GM12878 (cell line): Measurements from ENCODE around the gene FGGY. TPM values are rescaled to one million over a fixed set of nuclear protein-coding genes. Genes with fewer than 3 reads are reported as not detected.

Source experiments
- ATAC-seq: fragments of 200-7000 bp; cut with Tn5 transposase; 3 replicates; pipeline ENCODE4 v1.9.1; 2020; ENCODE audit warnings: mild to moderate bottlenecking, moderate library complexity
- BruUV-seq: library from RNA; stranded (reverse); fragments of 400-500 nt; replicated peaks from 2 replicates; lab custom pipeline; 2021; lab: Mats Ljungman, UMichigan
- CTCF ChIA-PET: fragments of 300-600 bp; sonication (Branson Sonifier 250); formaldehyde crosslinking; extraction: SDS; loops from one replicate; lab custom pipeline; 2021; ENCODE audit warnings: inconsistent platforms; lab: Yijun Ruan, JAX
- POLR2A ChIA-PET: fragments of 350-600 bp; formaldehyde crosslinking; extraction: SDS; loops from one replicate; lab custom pipeline; 2021; ENCODE audit warnings: inconsistent platforms; lab: Charles Lee
- RAD21 ChIA-PET: fragments of 300-600 bp; sonication (Branson Sonifier 250); formaldehyde crosslinking; loops from one replicate; lab custom pipeline; 2023; ENCODE audit warnings: antibody characterized with exemption; ENCODE audit not compliant: unreplicated experiment; lab: Charles Lee
- SMC1A ChIA-PET: fragments of 300-600 bp; sonication (Branson Sonifier 250); formaldehyde crosslinking; loops from one replicate; lab custom pipeline; 2023; ENCODE audit not compliant: unreplicated experiment, uncharacterized antibody; lab: Charles Lee
- DNase-seq: peaks from one replicate; pipeline ENCODE4 v3.0.0-alpha.2; 2011; ENCODE audit warnings: low read depth, low spot score
- FAIRE-seq: peaks from 3 replicates; lab custom pipeline; 2011; peaks lifted over from hg19 to GRCh38; lab: Jason Lieb, UNC
- H2AFZ ChIP-seq: 2 replicates; pipeline ENCODE4 v1.6.0; 2011; ENCODE audit warnings: low read depth, low read length, control low read depth; ENCODE audit not compliant: control insufficient read depth
- H3K27ac ChIP-seq: 2 replicates; pipeline ENCODE4 v1.5.1; 2011; ENCODE audit warnings: control low read depth; ENCODE audit not compliant: control insufficient read depth, insufficient read depth
- H3K27me3 ChIP-seq, 2 experiments: replicated peaks in 1 of 2; 2 replicates each; pipeline versions ENCODE4 v1.6.0 to v1.6.1; 2011; ENCODE audit warnings: low read length in 1 of 2; ENCODE audit not compliant: control insufficient read depth in 2 of 2, insufficient read depth in 2 of 2
- H3K36me3 ChIP-seq, 2 experiments: 2 replicates each; pipeline ENCODE4 v1.5.1; 2011; ENCODE audit warnings: low read length in 1 of 2; ENCODE audit not compliant: control insufficient read depth in 2 of 2, insufficient read depth in 2 of 2
- H3K4me1 ChIP-seq: 2 replicates; pipeline ENCODE4 v1.6.1; 2011; ENCODE audit warnings: mild to moderate bottlenecking, low read length, moderate library complexity, mixed read lengths; ENCODE audit not compliant: control insufficient read depth, insufficient read depth
- H3K4me2 ChIP-seq: 2 replicates; pipeline ENCODE4 v1.6.0; 2011; ENCODE audit warnings: control low read depth; ENCODE audit not compliant: control insufficient read depth, insufficient read depth
- H3K4me3 ChIP-seq: fragments of 200-600 bp; sonication (generic); 2 replicates; pipeline ENCODE4 v1.5.1; 2016
- H3K79me2 ChIP-seq: 2 replicates; pipeline ENCODE4 v1.6.0; 2011; ENCODE audit warnings: low read length; ENCODE audit not compliant: control insufficient read depth, insufficient read depth
- H3K9ac ChIP-seq: 2 replicates; pipeline ENCODE4 v1.8.0; 2011; ENCODE audit warnings: low read length, control low read depth, mixed read lengths; ENCODE audit not compliant: control insufficient read depth, insufficient read depth
- H3K9me3 ChIP-seq: replicated peaks from 3 replicates; pipeline ENCODE4 v1.5.1; 2011; ENCODE audit warnings: mild to moderate bottlenecking, low read length; ENCODE audit not compliant: control insufficient read depth, insufficient read depth
- H4K20me1 ChIP-seq: 2 replicates; pipeline ENCODE4 v1.6.0; 2011; ENCODE audit not compliant: control insufficient read depth, insufficient read depth
- CREB1 ChIP-seq: IDR thresholded peaks from 2 replicates; pipeline ENCODE4 v1.6.1; 2012; ENCODE audit warnings: low read depth, mild to moderate bottlenecking, inconsistent platforms
- ETV6 ChIP-seq, 2 experiments: fragments of 450-650 bp in 1 of 2; IDR thresholded peaks in 1 of 2; conservative IDR thresholded peaks in 1 of 2; 2 replicates each; pipeline ENCODE4 v1.6.1; 2014; ENCODE audit warnings: antibody characterized with exemption in 1 of 2, borderline replicate concordance in 1 of 2, low read depth in 1 of 2, mild to moderate bottlenecking in 1 of 2, moderate library complexity in 1 of 2
- HCFC1 ChIP-seq: fragments of 150-350 bp; IDR thresholded peaks from 2 replicates; pipeline ENCODE4 v1.6.1; 2014; ENCODE audit warnings: low read length
- HDGF ChIP-seq: fragments of 450-650 bp; IDR thresholded peaks from 2 replicates; pipeline ENCODE4 v1.6.1; 2016; ENCODE audit warnings: antibody characterized with exemption
- MEF2A ChIP-seq: IDR thresholded peaks from 2 replicates; pipeline ENCODE4 v1.6.1; 2011; ENCODE audit warnings: low read depth, mild to moderate bottlenecking, low read length, moderate library complexity; ENCODE audit not compliant: insufficient read depth
- NFYB ChIP-seq: IDR thresholded peaks from 2 replicates; pipeline ENCODE4 v1.6.1; 2011; ENCODE audit warnings: low read depth, mild to moderate bottlenecking, low read length, improper control_type of control experiment, moderate library complexity; ENCODE audit not compliant: insufficient read depth
- NRF1 ChIP-seq: conservative IDR thresholded peaks from 2 replicates; pipeline ENCODE4 v1.6.1; 2011; ENCODE audit warnings: mild to moderate bottlenecking, low read depth, low read length, improper control_type of control experiment
- PML ChIP-seq: IDR thresholded peaks from 2 replicates; pipeline ENCODE4 v1.6.1; 2012; ENCODE audit warnings: low read length, inconsistent platforms
- RAD51 ChIP-seq: fragments of 450-650 bp; IDR thresholded peaks from 2 replicates; pipeline ENCODE4 v1.6.1; 2016; ENCODE audit warnings: moderate library complexity, mild to moderate bottlenecking, inconsistent platforms
- RB1 ChIP-seq: fragments of 450-650 bp; formaldehyde crosslinking; IDR thresholded peaks from 2 replicates; pipeline ENCODE4 v1.6.1; 2017; ENCODE audit warnings: mild to moderate bottlenecking, borderline replicate concordance
- RBBP5 ChIP-seq: fragments of 200-600 bp; sonication (generic); conservative IDR thresholded peaks from 2 replicates; pipeline ENCODE4 v1.6.1; 2016
- SMAD5 ChIP-seq: IDR thresholded peaks from 2 replicates; pipeline ENCODE4 v1.6.1; 2016; ENCODE audit warnings: antibody characterized with exemption, low read depth
- TCF3 ChIP-seq: IDR thresholded peaks from 2 replicates; pipeline ENCODE4 v1.6.1; 2012; ENCODE audit warnings: low read depth, mild to moderate bottlenecking, low read length, borderline replicate concordance; ENCODE audit not compliant: insufficient read depth
- ZNF207 ChIP-seq: fragments of 450-650 bp; IDR thresholded peaks from 2 replicates; pipeline ENCODE4 v1.6.1; 2014; ENCODE audit warnings: antibody characterized with exemption, mild to moderate bottlenecking, borderline replicate concordance
- WGBS: methylation state at CpG from one replicate; pipeline ENCODE4 v1.1.6; 2016; ENCODE audit warnings: low lambda C conversion rate; ENCODE audit not compliant: insufficient replicate concordance, insufficient coverage; ENCODE audit errors: missing lambda C conversion rate; 5-methylcytosine and 5-hydroxymethylcytosine counted together
- in situ Hi-C: fragments of 300-500 bp; cut with MboI; formaldehyde crosslinking; loops from 9 replicates; pipeline ENCODE4 v1.14.3; 2018; ENCODE audit warnings: mixed read lengths
- intact Hi-C: fragments of 100-400 bp; cut with micrococcal nuclease; formaldehyde crosslinking; loops from one replicate; pipeline ENCODE4 v1.14.2; 2022; ENCODE audit not compliant: unreplicated experiment
- polyA plus RNA-seq, 11 experiments: library from polyadenylated mRNA; depleted of rRNA in 4 of 11; unstranded in 6 of 11; stranded (reverse) in 5 of 11; fragments of >200 nt; fragmentation: Nextera tagmentation in 4 of 11; fragmentation: Illumina TruSeq in 1 of 11; extraction: Ambion mirVana in 4 of 11; extraction: Trizol in 1 of 11; gene quantifications; 1 replicate in 1 of 11; 2 replicates in 10 of 11; pipeline versions ENCODE4 v1.2.1 to v1.2.3, GENCODE V29; 2011 to 2016; ENCODE audit warnings: inconsistent platforms in 2 of 11, missing spikeins in 2 of 11, low read depth in 1 of 11
- total RNA-seq, 4 experiments: library from RNA; depleted of rRNA in 3 of 4; stranded (reverse); fragments of >200 nt in 3 of 4; fragmentation: Illumina TruSeq in 1 of 4; extraction: Trizol in 1 of 4; gene quantifications; 2 replicates each; pipeline versions ENCODE4 v1.2.1 to v1.2.3, GENCODE V29; 2013 to 2021
- TF ChIP-seq, protein P1 (sequence below): IDR thresholded peaks from 2 replicates; pipeline ENCODE4 v1.6.1; 2012; ENCODE audit warnings: low read depth, low read length, improper control_type of control experiment
- TF ChIP-seq, protein P2 (sequence below): fragments of 150-350 bp; IDR thresholded peaks from 2 replicates; pipeline ENCODE4 v1.6.1; 2016; ENCODE audit warnings: low read depth, low read length
- TF ChIP-seq, protein P3 (sequence below): IDR thresholded peaks from 2 replicates; pipeline ENCODE4 v1.6.1; 2011; ENCODE audit warnings: low read depth, low read length, improper control_type of control experiment, borderline replicate concordance

Gene FGGY
- total and polyA plus RNA-seq, 10 of the 15 experiments (the other 5 are each of a cell fraction or from before 2014, with no cell fraction given) = 6.2 to 11.9 (median 7.5) TPM

DNA sequence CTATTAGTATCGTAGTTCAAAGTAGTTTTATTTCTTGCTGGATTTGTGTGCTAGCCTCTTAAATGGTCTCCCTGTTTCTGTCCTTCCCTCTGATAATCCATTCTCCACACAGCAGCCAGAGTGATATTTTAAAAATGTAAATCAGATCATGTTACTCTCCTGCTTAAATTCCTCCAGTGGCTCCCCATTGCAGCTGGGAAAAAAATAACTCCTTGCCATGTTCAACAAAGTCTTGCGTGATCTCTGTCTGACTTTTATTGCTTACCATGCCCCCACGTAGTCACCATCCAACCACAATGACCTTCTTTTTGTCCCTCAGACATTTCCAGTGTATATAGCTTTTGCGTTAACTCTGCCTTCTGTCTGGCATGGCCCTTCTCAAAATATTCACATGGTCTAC is 178.8 kb downstream of the FGGY start:
- in situ Hi-C loops = no loop called here
- no peak overlapping the region for H2AFZ ChIP-seq
- ATAC-seq (no peak), DNase-seq (no peak), FAIRE-seq (no peak)
- H3K9ac ChIP-seq = no peak overlapping the region
- no peaks in the 10 kb centered on the region for H3K36me3 ChIP-seq
- CTCF ChIA-PET = no interaction called here
- no peak for TF ChIP-seq HCFC1
- TF ChIP-seq SMAD5 = no peak
- TF ChIP-seq, protein P1, sequence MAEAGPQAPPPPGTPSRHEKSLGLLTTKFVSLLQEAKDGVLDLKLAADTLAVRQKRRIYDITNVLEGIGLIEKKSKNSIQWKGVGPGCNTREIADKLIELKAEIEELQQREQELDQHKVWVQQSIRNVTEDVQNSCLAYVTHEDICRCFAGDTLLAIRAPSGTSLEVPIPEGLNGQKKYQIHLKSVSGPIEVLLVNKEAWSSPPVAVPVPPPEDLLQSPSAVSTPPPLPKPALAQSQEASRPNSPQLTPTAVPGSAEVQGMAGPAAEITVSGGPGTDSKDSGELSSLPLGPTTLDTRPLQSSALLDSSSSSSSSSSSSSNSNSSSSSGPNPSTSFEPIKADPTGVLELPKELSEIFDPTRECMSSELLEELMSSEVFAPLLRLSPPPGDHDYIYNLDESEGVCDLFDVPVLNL = no peak
- TF ChIP-seq NFYB = no peak
- TF ChIP-seq HDGF = no peak
- TF ChIP-seq TCF3 = no peak
- no peak for TF ChIP-seq NRF1
- TF ChIP-seq RB1 = no peak
- no peak for TF ChIP-seq RBBP5
- no peak for TF ChIP-seq MEF2A
- TF ChIP-seq, protein P2, sequence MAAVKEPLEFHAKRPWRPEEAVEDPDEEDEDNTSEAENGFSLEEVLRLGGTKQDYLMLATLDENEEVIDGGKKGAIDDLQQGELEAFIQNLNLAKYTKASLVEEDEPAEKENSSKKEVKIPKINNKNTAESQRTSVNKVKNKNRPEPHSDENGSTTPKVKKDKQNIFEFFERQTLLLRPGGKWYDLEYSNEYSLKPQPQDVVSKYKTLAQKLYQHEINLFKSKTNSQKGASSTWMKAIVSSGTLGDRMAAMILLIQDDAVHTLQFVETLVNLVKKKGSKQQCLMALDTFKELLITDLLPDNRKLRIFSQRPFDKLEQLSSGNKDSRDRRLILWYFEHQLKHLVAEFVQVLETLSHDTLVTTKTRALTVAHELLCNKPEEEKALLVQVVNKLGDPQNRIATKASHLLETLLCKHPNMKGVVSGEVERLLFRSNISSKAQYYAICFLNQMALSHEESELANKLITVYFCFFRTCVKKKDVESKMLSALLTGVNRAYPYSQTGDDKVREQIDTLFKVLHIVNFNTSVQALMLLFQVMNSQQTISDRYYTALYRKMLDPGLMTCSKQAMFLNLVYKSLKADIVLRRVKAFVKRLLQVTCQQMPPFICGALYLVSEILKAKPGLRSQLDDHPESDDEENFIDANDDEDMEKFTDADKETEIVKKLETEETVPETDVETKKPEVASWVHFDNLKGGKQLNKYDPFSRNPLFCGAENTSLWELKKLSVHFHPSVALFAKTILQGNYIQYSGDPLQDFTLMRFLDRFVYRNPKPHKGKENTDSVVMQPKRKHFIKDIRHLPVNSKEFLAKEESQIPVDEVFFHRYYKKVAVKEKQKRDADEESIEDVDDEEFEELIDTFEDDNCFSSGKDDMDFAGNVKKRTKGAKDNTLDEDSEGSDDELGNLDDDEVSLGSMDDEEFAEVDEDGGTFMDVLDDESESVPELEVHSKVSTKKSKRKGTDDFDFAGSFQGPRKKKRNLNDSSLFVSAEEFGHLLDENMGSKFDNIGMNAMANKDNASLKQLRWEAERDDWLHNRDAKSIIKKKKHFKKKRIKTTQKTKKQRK = no peak
- no peak for TF ChIP-seq RAD51
- TF ChIP-seq ZNF207 = no peak
- no peak for TF ChIP-seq ETV6 (conservative IDR thresholded peaks at IDR 0.05 in 1 of 2, IDR thresholded peaks at IDR 0.05 in 1 of 2; ENCODE audit: borderline replicate concordance in 1 of 2, low read depth in 1 of 2)
- TF ChIP-seq, protein P3, sequence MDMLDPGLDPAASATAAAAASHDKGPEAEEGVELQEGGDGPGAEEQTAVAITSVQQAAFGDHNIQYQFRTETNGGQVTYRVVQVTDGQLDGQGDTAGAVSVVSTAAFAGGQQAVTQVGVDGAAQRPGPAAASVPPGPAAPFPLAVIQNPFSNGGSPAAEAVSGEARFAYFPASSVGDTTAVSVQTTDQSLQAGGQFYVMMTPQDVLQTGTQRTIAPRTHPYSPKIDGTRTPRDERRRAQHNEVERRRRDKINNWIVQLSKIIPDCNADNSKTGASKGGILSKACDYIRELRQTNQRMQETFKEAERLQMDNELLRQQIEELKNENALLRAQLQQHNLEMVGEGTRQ = no peak
- TF ChIP-seq CREB1 = no peak
- TF ChIP-seq PML = no peak
- H3K4me3 ChIP-seq = no peak overlapping the region
- SMC1A ChIA-PET = interaction anchor here (0.6 to 1.7 kb wide), 3 partner anchors 9 to 455 kb away, joined by 3 to 4 read pairs (median 3); no protein-coding TSS in a partner anchor
- intact Hi-C loops = no loop called here
- no peaks in the 10 kb centered on the region for H4K20me1 ChIP-seq
- no TSS peak for BruUV-seq
- H3K27me3 ChIP-seq = no peaks in the 10 kb centered on the region
- no peak overlapping the region for H3K4me2 ChIP-seq
- POLR2A ChIA-PET = no interaction called here
- no peaks in the 10 kb centered on the region for H3K79me2 ChIP-seq
- H3K9me3 ChIP-seq = no peaks in the 10 kb centered on the region; the same call in 2 of the 3 replicates
- RAD21 ChIA-PET = no interaction called here
- no peak overlapping the region for H3K27ac ChIP-seq
- WGBS = 89% methylated on average over 4 of the region's 4 CpGs
- H3K4me1 ChIP-seq = no peaks in the 10 kb centered on the region
